Psoas muscle (tissue), 8 donors: ENCODE measurements around the gene KLHL25. TPM values are rescaled to one million over a fixed set of nuclear protein-coding genes. Genes with fewer than 3 reads are reported as not detected.
A peak's percentile ranks its signal among the peaks of the same experiment; 100 is the strongest.

ENCODE experiments used
- ATAC-seq, 4 donors: fragments of 200-7000 bp; cut with Tn5 transposase; one replicate each; pipeline ENCODE4 v1.9.1; 2020; ENCODE audit warnings: moderate library complexity in 3 of 4, mild to moderate bottlenecking in 2 of 4
- DNase-seq, 2 donors: peaks; one replicate each; pipeline ENCODE4 v3.0.0-alpha.2; 2020
- H3K27ac ChIP-seq: fragments of 200-600 bp; one replicate; pipeline ENCODE4 v1.8.0; 2022
- H3K27me3 ChIP-seq, 3 donors: fragments of 200-600 bp in 1 of 3; one replicate each; pipeline versions ENCODE4 v1.6.1 to v1.8.0; 2013 to 2022; ENCODE audit warnings: low read length in 2 of 3, mild to moderate bottlenecking in 2 of 3, moderate library complexity in 1 of 3; ENCODE audit not compliant: insufficient read depth in 3 of 3
- H3K36me3 ChIP-seq, 2 donors: fragments of 200-600 bp in 1 of 2; one replicate each; pipeline versions ENCODE4 v1.6.1 to v1.8.0; 2013 to 2022; ENCODE audit warnings: low read depth in 1 of 2, mild to moderate bottlenecking in 1 of 2, moderate library complexity in 1 of 2; ENCODE audit not compliant: insufficient read depth in 1 of 2
- H3K4me1 ChIP-seq: fragments of 200-600 bp; one replicate; pipeline ENCODE4 v1.8.0; 2022
- H3K4me3 ChIP-seq: fragments of 200-600 bp; one replicate; pipeline ENCODE4 v1.8.0; 2022; ENCODE audit warnings: mild to moderate bottlenecking
- H3K9me3 ChIP-seq: fragments of 200-600 bp; one replicate; pipeline ENCODE4 v1.8.0; 2022
- WGBS, 3 donors: extraction: QIAGEN DNeasy Blood & Tissue Kit; methylation state at CpG; one replicate each; pipeline versions ENCODE4 v1.1.6 to v1.1.7; 2013; 5-methylcytosine and 5-hydroxymethylcytosine counted together
- intact Hi-C, 2 donors: fragments of 100-400 bp; cut with DNase I; formaldehyde crosslinking; loops; one replicate each; pipeline versions ENCODE4 v1.11.0 to v1.14.2; 2022
- polyA plus RNA-seq, 3 donors: library from polyadenylated mRNA; stranded (reverse); fragments of 200-250 nt; gene quantifications; one replicate each; pipeline ENCODE4 v1.2.3, GENCODE V29; 2013
- total RNA-seq, 4 donors: library from RNA; stranded (reverse); fragmentation: NEBNext Ultra II Directional in 2 of 4; extraction: Animal tissue kit (Norgen Biotek cat#: 25700) in 2 of 4; gene quantifications; one replicate each; pipeline versions ENCODE4 v1.2.1 to v1.2.4, GENCODE V29; 2021 to 2023
- TF ChIP-seq, protein P1 (sequence below): fragments of 200-600 bp; IDR thresholded peaks from one replicate; pipeline ENCODE4 v1.8.0; 2022; ENCODE audit warnings: antibody characterized with exemption
- donor health status: healthy with polysubstance abuse.
- donor health status: DM: no; HTN: no; CAD: no; lungs with moderate emphysema.
- donor health status: Bipolar disorder and iron deficiency.
- donor health status: healthy.
- donor health status: DM: yes; HTN: yes; CAD: no.
- donor health status: DM: no; HTN: no; CAD: no.
- donor health status: DM: no; HTN: no; CAD: no.
- donor health status: DM: yes; HTN: yes; CAD: no.

KLHL25 gene
- total and polyA plus RNA-seq, 7 donors, result 3.8 to 15.7 (median 8.1) TPM

DNA sequence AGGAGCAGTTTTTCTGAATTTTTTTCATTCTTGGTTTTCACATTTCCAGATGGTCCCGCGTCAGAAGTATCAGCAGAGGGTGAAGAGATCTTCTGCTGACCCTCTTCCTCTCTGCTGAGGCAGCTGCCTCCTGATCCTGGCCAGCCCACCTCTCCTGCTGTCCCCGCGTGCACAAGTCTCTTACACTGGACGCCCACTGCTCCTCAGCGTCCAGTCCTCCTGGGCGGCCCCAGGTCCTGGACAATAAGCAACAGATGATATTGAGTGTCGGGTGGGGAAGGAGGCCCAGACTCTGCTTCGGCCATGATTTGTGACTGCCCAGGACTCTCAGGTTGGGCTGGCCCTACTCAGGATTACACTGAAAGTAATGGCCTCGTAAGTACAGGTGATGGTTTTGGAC lies 50.1 kb downstream of the KLHL25 start:
- H3K27me3 ChIP-seq, result no peaks in the 10 kb centered on the region
- DNase-seq (no peak), ATAC-seq (no peak)
- intact Hi-C loops, result no loop called here
- H3K36me3 ChIP-seq, result peaks cover 10 to 85% of the 10 kb centered on the region in 2 donors
- no peak overlapping the region for H3K27ac ChIP-seq
- TF ChIP-seq, protein P1, sequence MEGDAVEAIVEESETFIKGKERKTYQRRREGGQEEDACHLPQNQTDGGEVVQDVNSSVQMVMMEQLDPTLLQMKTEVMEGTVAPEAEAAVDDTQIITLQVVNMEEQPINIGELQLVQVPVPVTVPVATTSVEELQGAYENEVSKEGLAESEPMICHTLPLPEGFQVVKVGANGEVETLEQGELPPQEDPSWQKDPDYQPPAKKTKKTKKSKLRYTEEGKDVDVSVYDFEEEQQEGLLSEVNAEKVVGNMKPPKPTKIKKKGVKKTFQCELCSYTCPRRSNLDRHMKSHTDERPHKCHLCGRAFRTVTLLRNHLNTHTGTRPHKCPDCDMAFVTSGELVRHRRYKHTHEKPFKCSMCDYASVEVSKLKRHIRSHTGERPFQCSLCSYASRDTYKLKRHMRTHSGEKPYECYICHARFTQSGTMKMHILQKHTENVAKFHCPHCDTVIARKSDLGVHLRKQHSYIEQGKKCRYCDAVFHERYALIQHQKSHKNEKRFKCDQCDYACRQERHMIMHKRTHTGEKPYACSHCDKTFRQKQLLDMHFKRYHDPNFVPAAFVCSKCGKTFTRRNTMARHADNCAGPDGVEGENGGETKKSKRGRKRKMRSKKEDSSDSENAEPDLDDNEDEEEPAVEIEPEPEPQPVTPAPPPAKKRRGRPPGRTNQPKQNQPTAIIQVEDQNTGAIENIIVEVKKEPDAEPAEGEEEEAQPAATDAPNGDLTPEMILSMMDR, result no peak
- H3K9me3 ChIP-seq, result no peaks in the 10 kb centered on the region
- no peak overlapping the region for H3K4me3 ChIP-seq
- peaks cover 23% of the 10 kb centered on the region for H3K4me1 ChIP-seq
- WGBS, 3 donors, result 63 to 77% (median 69%) methylated on average over 10 of the region's 10 CpGs

DNA sequence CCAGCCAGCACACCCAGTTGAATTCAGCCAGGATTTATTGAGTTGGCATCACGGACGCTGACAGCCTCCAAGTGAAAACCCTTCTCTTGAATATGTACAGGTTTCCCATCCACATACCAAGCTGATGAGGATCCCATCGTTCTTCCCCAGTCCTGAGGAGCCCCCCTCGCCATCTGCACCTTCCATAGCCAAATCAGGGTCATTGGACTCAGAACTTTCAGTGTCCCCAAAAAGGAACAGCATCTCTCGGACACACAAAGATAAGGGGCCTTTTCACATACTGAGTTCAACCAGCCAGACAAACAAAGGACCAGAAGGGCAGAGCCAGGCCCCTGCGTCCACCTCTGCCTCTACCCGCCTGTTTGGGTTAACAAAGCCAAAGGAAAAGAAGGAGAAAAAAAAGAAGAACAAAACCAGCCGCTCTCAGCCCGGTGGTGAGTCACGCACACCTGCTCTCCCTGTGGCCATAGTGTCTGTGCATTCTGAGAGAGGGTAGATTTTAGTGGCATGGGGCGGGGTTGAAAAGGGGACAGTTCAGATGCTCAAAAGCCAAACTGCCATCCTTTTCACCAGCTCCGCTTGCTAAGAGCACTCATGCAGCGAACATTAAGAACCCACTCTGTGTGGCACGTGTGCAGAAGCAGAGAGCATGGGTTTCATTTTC lies 51.2 kb downstream of the KLHL25 start:
- DNase-seq (no peak), ATAC-seq (peak in 3 of 4 donors; percentile 13 to 31 (median 17))
- H3K27me3 ChIP-seq, result no peaks in the 10 kb centered on the region
- peaks cover 12% of the 10 kb centered on the region for H3K4me1 ChIP-seq
- no peaks in the 10 kb centered on the region for H3K9me3 ChIP-seq
- peaks cover 10 to 91% of the 10 kb centered on the region in 2 donors for H3K36me3 ChIP-seq
- 75 to 81% (median 78%) methylated on average over 14 of the region's 14 CpGs for WGBS, 3 donors
- peak overlapping the region; percentile 4 for H3K27ac ChIP-seq
- TF ChIP-seq, protein P1, result no peak
- intact Hi-C loops, result no loop called here
- no peak overlapping the region for H3K4me3 ChIP-seq

DNA sequence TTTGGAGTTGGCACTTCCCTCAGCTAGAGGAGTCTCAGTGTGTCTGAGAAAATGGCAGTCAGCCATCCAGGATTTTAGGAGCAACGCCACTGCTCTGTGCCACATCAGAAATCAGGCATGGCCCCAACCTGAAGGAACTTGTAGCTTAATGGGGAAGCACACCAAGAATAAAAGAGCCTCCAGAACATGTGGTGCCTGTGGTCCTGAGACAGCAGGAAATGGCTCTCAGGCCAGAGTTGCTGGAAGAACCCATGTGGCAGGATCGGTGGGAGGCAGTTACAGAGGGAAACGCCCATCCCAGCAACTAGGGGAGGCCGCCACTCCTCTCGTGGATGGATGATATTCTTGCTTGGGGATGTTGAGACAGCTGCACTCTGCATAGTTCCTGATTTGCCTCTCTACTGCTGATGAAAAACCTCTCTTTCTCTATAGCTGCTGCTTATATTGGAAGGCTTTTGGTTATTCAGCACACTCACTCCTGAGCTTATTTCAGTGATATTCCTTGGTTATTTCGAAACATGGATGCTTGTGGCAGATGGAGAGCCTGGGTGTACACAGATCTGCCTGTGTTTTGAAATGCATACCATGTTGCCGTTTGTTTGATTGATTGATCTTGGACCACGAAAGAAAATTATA lies 52.4 kb downstream of the KLHL25 start:
- Histone ChIP-seq H3K4me3 (no peak overlapping the region), H3K27me3 (no peaks in the 10 kb centered on the region), H3K9me3 (no peaks in the 10 kb centered on the region), H3K4me1 (peaks cover 10% of the 10 kb centered on the region), H3K27ac (no peak overlapping the region), H3K36me3 (peaks cover 10 to 90% of the 10 kb centered on the region in 2 donors)
- TF ChIP-seq, protein P1, result no peak
- intact Hi-C loops, result no loop called here
- ATAC-seq (peak; percentile 55 to 81 (median 60)), DNase-seq (no peak)
- WGBS, 3 donors, result 44 to 62% (median 44%) methylated on average over 8 of the region's 8 CpGs

- Histone ChIP-seq H3K9me3 (no peaks in the 10 kb centered on the region), H3K27ac (no peak overlapping the region), H3K27me3 (no peaks in the 10 kb centered on the region), H3K36me3 (peaks cover 13 to 90% of the 10 kb centered on the region in 2 donors), H3K4me3 (no peak overlapping the region), H3K4me1 (peaks cover 10% of the 10 kb centered on the region)
- intact Hi-C loops, result no loop called here
- TF ChIP-seq, protein P1, result no peak
- WGBS, 3 donors, result 57 to 77% (median 63%) methylated on average over 11 of the region's 11 CpGs
- DNase-seq (no peak), ATAC-seq (peak in 1 of 4 donors; percentile 9)
These were observed 53.1 kb downstream of the KLHL25 start for GRCh38 chr15:85741662-85742061.
